Measurements from ENCODE around the gene AHI1. TPM values are rescaled to one million over a fixed set of nuclear protein-coding genes. Genes with fewer than 3 reads are reported as not detected.

AHI1 gene
- total and polyA plus RNA-seq, 9 donors = 7.1 to 56.2 (median 26.7) TPM

- H3K4me1 ChIP-seq (ENCODE audit: insufficient read depth) = no peaks in the 10 kb centered on the region
- DNase-seq = no peak
- no peaks in the 10 kb centered on the region for H3K9me3 ChIP-seq
- H3K36me3 ChIP-seq = no peaks in the 10 kb centered on the region
- TF ChIP-seq CTCF (IDR thresholded peaks at IDR 0.05) = no peak
- no peak for TF ChIP-seq EP300 (IDR thresholded peaks at IDR 0.05)
- TF ChIP-seq POLR2A (IDR thresholded peaks at IDR 0.05) = no peak
- no peak overlapping the region for H3K27ac ChIP-seq
- H3K4me3 ChIP-seq = no peak overlapping the region
- no peaks in the 10 kb centered on the region for H3K27me3 ChIP-seq
- 84 to 88% (median 85%) methylated on average over 8 of the region's 8 CpGs for WGBS, 3 donors
- intact Hi-C loops (cut with DNase I) = no loop called here
These were observed 230.9 kb downstream of the AHI1 start for GRCh38 chr6:135266675-135267074.

DNA sequence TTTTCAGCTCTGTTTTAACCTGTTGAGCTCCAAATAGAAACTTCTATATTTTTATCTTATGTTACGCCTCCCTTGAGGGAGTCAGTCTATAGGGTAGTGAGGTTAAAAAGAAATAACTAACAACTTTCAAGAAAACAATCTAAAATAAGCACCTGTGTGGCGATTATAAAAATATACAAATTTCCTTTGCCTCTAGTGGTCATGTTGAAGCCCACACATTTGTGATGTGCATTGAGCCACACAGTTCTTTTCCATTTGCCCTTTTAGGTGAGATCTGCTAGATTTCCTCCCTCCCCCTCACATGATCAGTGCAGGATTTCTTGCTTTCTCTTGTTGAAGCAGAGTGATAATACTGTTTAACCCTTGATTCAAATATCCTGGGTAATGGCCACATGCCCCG lies 232.3 kb downstream of the AHI1 start:
- DNase-seq = no peak
- Histone ChIP-seq H3K4me1 (ENCODE audit: insufficient read depth) (no peaks in the 10 kb centered on the region), H3K4me3 (no peak overlapping the region), H3K9me3 (no peaks in the 10 kb centered on the region), H3K27ac (no peak overlapping the region), H3K36me3 (no peaks in the 10 kb centered on the region), H3K27me3 (no peaks in the 10 kb centered on the region)
- WGBS, 3 donors = 92 to 98% (median 93%) methylated on average over 3 of the region's 3 CpGs
- TF ChIP-seq CTCF (IDR thresholded peaks at IDR 0.05) (no peak), EP300 (IDR thresholded peaks at IDR 0.05) (no peak), POLR2A (IDR thresholded peaks at IDR 0.05) (no peak)
- intact Hi-C loops (cut with DNase I) = no loop called here

GRCh38 chr6:135261872-135262725 lies 235.4 kb downstream of the AHI1 start:
- Histone ChIP-seq H3K4me3 (no peak overlapping the region), H3K27ac (no peak overlapping the region), H3K36me3 (no peaks in the 10 kb centered on the region), H3K9me3 (no peaks in the 10 kb centered on the region), H3K4me1 (ENCODE audit: insufficient read depth) (no peaks in the 10 kb centered on the region), H3K27me3 (no peaks in the 10 kb centered on the region)
- TF ChIP-seq POLR2A (IDR thresholded peaks at IDR 0.05) (no peak), CTCF (IDR thresholded peaks at IDR 0.05) (no peak)
- DNase-seq = no peak
- WGBS, 3 donors = 83 to 86% (median 85%) methylated on average over 15 of the region's 15 CpGs
- intact Hi-C loops (cut with DNase I) = no loop called here

DNA sequence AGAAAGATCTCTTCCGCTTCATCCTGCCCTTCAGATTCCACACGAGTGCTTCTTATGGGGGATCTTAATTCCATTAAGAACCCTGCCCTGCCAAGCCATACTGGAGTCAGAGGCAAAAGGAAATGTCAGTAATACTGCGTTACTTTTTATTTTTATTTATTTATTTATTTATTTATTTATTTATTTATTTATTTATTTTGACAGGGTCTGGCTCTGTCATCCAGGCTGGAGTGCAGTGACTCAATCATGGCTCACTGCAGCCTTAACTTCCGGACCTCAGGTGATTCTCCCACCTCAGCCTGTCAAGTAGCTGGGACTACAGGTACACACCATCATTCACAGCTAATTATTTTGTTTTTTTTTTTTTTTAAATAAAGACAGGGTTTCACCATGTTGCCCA lies 236.9 kb downstream of the AHI1 start:
- H3K27me3 ChIP-seq = no peaks in the 10 kb centered on the region
- WGBS, 3 donors = 88 to 95% (median 94%) methylated on average over 4 of the region's 4 CpGs
- no peak overlapping the region for H3K27ac ChIP-seq
- H3K36me3 ChIP-seq = no peaks in the 10 kb centered on the region
- DNase-seq = no peak
- no peak overlapping the region for H3K4me3 ChIP-seq
- intact Hi-C loops (cut with DNase I) = no loop called here
- no peaks in the 10 kb centered on the region for H3K4me1 ChIP-seq (ENCODE audit: insufficient read depth)
- H3K9me3 ChIP-seq = no peaks in the 10 kb centered on the region
- TF ChIP-seq POLR2A (IDR thresholded peaks at IDR 0.05) (no peak), EP300 (IDR thresholded peaks at IDR 0.05) (no peak), CTCF (IDR thresholded peaks at IDR 0.05) (no peak)

Measured in ovary (tissue), 9 donors.